NCI-H2171 treated with DMSO at 0.1 percent for 48 hours (cell line): ENCODE data around the gene DOCK6.
A peak's percentile ranks its signal among the peaks of the same experiment; 100 is the strongest.

ENCODE experiments used
- DNase-seq: peaks from one replicate; lab custom pipeline; 2025; lab: John Stamatoyannopoulos, UW

Gene DOCK6, protein sequence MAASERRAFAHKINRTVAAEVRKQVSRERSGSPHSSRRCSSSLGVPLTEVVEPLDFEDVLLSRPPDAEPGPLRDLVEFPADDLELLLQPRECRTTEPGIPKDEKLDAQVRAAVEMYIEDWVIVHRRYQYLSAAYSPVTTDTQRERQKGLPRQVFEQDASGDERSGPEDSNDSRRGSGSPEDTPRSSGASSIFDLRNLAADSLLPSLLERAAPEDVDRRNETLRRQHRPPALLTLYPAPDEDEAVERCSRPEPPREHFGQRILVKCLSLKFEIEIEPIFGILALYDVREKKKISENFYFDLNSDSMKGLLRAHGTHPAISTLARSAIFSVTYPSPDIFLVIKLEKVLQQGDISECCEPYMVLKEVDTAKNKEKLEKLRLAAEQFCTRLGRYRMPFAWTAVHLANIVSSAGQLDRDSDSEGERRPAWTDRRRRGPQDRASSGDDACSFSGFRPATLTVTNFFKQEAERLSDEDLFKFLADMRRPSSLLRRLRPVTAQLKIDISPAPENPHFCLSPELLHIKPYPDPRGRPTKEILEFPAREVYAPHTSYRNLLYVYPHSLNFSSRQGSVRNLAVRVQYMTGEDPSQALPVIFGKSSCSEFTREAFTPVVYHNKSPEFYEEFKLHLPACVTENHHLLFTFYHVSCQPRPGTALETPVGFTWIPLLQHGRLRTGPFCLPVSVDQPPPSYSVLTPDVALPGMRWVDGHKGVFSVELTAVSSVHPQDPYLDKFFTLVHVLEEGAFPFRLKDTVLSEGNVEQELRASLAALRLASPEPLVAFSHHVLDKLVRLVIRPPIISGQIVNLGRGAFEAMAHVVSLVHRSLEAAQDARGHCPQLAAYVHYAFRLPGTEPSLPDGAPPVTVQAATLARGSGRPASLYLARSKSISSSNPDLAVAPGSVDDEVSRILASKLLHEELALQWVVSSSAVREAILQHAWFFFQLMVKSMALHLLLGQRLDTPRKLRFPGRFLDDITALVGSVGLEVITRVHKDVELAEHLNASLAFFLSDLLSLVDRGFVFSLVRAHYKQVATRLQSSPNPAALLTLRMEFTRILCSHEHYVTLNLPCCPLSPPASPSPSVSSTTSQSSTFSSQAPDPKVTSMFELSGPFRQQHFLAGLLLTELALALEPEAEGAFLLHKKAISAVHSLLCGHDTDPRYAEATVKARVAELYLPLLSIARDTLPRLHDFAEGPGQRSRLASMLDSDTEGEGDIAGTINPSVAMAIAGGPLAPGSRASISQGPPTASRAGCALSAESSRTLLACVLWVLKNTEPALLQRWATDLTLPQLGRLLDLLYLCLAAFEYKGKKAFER (N-terminal part only)

DNA sequence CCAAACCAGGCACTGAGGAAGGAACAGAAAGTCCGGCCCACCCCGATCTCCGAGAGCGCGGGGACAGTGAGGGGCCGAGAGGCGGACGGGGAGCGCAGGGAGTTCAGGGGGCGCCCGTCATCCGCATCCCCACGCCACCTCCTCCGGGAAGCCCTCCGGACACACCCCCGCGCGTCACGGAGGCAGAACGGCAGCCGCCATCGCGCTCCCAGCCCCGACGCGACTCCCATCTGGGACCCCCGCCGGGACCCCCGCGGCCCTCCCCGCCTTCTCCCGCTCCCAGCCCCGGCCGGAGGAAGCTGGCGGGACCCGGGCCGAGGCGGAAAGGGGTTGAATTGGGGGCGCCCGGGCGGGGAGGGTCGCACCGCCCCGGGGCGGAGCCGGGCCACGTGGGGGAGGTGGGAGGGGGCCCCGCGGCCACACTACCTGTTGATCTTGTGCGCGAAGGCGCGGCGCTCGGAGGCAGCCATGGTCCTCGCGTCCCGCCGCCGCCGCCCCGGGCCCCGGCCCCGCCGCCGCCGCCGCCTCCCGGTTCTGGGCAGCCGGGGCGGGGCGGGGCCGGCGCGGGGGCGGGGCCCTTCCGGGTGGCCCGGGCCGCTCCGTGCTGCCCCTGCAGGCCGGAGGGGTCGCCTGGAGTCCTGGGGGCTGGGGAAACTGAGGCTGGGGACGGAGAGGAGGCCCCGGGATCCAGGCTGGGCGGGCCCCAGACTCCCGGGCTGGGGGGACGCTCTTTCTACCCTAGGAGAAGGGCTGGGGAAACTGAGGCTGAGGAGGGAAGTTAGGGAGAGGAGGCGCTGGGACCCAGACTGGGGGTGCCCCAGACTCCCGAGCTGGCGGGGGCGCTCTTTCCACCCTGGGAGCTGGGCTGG is at the start of gene DOCK6:
Gene DOCK6, minus strand, starts transcription at position 554 of the 869 bp plus-strand sequence. Its CDS starts 84 bp downstream, at position 470.
- no peak for DNase-seq

DNA sequence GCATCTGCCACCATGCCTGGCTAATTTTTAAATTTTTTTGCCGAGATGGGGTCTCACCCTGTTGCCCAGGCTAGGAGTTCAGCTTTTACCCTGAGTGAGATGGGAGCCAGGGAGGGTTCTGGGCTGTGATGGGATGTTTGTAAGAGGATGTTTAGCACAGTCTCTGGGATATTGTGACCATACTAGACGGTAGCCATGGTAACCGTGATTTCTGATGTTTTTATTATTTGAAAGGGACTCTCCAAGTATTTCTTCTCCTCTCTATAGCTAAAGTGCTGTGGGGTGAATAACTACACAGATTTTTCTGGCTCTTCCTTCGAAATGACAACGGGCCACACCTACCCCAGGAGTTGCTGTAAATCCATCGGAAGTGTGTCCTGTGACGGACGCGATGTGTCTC is 44.0 kb upstream of the DOCK6 start:
- DNase-seq, result no peak

DNA sequence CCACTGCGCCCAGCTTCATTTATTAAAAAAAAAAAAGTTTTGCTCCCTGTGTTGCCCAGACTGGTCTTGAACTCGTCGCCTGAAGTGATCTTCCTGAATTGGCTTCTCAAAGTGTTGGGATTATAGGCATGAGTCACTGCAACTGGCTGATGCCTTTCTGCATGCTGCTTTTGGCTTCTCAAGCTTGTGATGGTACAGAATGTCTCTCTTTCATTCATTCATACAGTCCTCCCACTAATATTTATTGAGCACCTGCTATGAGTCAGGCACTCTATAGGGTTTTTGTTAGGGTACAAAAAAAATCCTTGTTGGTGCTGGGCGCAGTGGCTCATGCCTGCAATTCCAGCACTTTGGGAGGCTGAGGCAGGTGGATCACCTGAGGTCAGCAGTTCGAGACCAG is 42.6 kb upstream of the DOCK6 start:
- no peak for DNase-seq

DNA sequence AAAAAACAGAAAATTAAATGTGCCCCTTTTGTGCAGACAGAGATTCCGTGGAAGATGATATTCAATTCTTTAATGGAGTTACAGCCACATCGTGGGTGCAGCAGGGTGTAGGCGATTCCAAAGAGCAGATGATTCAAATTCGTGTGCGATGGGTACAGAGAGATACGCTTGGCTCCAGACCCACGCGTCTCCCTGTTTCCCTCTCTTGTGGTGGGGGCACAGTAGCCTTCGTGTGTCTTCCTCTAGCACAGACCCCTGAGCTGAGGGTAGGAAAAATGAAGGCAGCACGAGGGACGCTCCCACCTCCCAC is 38.4 kb upstream of the DOCK6 start:
- no peak for DNase-seq

DNA sequence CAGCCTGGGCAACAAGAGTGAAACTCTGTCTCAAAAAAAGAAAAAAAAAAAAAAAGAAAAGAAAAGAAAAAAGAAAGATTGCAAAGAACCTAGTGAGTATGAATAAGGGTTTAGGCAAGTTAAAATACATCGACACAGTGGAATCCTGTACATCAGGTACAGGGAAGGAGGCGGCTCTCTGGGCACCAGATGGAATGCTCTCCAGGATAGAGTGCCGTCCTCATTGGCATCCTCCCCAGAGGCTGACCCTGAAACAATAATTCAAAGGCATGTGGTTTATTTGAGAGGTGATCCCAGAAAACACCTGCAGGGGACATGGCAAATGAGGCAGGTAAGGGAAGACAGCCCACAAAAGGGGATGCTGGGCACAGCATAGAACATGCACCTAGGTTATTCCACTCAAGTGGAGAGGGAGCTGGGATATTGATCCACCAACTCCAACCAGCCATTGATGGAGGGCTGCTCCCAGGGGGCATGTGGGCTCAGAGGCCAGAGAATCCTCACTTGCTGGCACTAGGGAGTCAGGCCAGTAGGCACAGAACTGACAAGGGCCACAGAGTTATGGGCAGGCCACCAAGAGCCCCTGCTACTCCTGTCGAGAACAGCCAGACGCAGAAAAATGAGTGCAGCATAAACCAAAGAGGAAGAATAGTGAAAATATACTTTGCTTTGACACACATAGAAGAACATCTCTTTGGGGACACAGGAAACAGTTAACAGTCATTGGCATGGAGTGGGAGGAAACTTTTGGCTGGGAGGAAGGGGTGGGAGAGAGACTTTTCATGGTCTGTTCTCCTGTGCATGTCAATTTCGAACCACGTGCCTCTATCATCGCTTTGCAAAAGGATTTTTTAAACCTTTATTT is 37.9 kb upstream of the DOCK6 start:
- DNase-seq, result peak; percentile 18

DNA sequence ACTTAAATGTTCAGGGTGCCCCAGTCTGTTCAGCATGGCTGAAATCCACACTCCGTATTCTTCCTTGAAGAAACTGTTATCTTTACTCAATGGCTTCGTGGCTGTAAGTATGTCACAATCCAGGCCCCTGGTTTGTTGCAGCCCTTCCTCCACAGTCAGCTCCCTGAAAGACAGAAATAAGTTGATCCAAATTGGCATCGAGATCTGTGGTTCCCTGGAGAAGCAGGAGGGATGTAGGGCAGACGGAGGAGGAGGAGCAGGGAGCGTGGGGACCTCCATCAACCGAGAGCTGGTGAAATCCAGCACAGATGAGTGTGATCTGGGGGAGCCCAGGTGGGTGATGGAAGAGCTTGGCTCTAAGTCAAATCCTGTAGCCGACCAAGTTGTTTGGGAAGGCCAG is 33.9 kb upstream of the DOCK6 start:
- DNase-seq, result no peak

DNA sequence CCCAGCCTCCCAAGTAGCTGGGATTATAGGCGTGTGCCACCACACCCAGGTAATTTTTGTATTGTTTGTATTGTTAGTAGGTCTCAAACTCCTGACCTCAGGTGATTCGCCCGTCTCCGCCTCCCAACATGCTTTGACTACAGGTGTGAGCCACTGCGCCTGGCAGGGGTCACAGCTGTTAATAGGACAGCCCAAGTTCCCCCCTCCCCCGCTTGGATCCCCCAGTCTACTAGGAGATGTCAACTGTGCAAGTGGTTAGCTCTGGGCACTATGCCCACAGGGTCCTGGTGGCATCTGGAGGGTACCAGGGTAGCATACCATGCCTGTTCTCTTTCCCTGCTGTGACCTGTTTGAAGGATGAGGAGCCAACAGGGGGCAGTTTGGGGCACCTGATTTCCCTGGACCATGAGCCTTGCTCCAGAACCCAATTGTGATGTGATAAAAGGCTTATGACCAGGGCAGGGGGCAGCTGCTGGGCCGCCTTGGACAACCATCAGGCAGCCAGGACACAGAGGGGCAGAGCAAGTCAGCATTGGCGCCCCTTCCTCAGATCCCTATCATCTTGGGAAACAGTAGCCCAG is 33.4 kb upstream of the DOCK6 start, which contains the start of gene TSPAN16:
Gene TSPAN16, plus strand, starts transcription at position 496 of the 581 bp plus-strand sequence. CDS start 138 bp downstream, outside the sequence.
- DNase-seq, result no peak

DNA sequence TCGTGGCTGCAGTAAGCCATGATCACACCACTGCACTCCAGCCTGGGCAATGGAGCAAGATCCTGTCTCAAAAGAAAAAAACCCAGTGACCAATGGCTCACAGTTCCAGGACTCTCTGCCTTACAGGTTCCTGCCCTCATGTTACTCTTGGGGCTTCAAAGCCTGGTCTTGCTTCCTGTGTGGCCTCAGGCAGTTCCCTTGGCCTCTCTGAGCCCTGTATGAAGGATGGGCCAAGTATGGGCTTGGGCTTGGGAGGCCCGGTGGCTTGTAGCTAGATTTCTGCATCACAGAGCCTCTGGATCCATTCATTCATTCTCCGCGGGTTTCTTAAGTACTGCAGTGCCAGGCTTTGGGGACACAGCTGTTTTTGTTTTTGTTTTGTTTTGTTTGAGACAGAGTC is 32.9 kb upstream of the DOCK6 start:
- DNase-seq, result no peak

DNA sequence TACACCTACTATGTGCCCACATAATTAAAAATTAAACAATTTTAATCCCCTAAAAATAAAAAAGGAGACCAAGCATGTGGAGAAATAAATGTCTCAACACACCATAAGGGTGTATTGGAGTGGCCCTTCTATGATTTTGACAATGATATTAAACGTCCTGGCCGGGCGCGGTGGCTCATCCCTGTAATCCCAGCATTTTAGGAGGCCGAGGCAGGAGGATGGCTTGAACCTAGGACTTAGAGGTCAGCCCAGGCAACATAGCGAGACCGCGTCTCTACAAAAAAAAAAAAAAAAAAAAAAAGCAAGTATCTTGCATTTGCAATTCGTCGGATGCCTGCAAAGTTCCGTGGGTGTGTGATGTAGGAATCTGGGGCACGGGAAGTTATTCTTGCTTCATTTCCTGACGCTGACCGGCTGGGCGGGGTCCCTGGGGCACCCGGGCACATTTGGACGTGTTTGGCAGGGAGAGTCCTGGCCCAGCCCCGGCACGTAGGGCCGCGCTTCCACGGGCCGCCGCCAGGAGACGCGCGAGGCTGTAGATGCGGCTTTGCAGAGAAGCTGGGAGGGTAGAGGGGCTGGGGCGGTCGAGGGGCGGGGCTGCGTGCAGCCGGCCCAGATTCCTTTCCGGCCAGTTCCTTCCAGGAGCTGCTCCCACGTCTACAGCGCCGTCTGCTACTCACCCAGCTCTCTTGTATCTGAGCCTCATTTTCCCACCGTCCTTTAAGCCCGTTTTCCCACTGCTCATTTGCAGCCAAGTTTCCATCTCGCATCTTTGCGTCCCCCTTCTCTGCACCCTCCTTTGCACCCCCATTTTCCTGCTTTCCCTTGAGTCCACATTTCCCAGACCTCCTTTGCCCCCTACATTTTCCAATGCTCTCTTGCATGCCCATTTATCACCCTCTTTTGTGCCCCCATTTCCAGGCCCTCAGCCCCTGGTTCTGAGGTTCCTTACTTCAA is 31.4 kb upstream of the DOCK6 start:
- peak; percentile 89 for DNase-seq

DNA sequence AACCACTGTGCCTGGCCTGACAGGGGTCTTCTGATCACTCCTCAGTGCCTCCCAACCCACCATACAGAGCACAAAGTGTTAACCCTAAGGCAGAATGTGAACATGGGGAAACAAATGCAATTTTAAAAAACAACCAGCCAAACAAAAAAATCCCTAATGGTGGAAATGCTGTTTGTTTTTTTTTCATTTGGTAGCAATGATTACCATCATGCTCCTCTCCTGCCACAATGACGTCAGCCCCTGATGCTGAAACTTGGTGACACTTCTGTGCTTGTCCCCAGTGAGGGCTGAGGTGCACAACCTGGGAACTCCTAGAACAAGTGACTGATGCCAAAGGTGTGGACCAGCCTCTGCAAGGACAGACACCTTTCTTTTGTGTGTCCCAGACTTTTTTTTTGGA is 29.7 kb upstream of the DOCK6 start:
- no peak for DNase-seq

DNA sequence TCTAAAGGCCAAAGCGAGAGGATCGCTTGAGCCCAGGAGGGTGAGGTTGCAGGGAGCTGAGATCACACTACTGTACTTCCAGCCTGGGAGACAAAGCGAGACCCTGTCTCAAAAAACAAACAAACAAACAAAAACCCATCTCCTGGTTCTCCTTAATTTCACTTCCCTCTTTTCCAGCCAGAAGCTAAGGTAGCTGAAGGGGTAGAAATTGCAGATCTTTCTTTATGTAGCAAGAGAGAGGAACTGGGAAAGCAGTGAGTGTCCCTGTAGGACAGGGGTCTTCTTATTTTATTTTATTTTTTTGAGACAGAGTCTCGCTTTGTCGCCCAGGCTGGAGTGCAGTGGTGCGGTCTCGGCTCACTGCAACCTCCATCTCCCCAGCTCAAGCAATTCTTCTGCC is 29.1 kb upstream of the DOCK6 start:
- DNase-seq, result no peak

DNA sequence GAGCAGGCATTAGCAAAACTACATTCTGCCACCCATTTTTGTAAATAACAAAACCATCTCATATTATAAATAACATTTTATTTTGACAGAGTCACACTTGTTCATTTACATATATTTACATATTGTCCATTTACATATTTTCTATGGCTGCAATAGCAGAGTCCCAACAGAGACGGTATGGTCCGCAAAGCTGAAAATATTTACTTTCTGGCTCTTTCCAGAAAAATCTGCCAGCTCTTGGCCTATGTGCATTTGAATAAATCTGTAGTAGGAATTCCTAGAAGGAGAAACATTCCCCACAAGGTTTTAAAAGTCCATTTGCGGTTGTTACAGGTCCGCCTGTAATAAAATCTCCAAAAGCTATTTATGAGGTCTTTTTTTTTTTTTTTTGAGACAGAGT is 27.9 kb upstream of the DOCK6 start:
- DNase-seq, result no peak

DNA sequence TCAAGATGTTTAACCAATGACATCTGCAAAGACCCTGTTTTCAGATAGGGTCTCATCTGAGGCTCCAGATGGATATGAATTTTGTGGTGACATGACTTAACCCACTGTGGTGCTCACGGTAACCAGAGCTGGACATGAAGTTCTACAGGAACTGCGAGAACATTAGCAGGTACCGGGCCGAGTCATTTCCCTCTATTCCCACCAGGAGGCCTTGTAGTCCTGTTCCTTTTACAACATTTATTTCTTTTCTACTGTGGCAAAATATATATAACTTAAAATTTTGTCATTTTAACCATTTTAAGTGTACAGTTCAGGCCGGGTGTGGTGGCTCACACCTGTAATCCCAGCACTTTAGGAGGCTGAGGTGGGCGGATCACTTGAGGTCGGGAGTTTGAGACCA is 26.0 kb upstream of the DOCK6 start:
- DNase-seq, result no peak

DNA sequence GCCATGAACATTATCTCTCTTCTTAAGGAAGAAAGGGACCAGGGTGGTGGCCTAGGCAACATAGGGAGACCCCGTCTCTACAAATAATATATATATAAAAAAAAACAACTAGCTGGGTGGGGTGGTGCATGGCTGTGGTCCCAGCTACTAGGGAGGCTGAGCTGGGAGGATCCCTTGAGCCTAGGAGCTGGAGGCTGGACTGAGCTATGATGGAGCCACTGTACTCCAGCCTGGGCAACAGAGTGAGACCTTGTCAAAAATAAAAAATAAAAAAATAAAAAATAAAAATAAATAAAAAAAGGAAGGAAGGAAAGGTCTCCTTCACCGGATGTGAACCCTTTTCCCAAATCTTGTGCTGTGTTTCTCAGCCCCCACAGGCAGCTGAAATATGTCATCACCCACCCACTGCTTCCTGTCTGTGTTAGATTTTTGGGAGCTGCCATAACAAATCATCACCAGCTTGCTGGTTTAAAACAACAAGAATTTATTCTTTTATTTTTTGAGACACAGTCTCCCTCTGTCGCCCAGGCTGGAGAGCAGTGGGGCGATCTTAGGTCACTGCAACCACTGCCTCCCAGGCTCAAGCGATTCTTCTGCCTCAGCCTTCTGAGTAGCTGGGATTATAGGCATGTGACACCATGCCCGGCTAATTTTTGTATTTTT is 24.1 kb upstream of the DOCK6 start:
- DNase-seq, result no peak

DNA sequence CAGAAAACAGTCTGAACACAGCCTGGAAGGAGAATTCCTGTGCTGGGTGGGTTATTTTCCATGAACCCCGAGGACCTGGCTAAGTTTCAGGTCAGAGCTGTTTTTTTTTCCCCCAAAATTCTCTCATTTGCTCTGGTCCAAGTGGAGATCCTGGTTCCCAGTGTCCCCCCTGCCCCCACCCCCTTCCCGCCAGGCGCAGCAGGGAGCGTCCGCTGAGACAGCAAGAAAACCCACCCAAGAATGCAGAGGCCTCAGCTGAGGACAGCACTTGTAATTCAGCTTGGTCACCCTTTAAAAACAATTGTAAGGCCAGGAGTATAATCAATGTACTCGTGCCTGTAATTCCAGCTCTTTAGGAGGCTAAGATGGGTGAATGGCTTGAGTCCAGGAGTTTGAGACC is 22.2 kb upstream of the DOCK6 start:
- DNase-seq, result no peak

DNA sequence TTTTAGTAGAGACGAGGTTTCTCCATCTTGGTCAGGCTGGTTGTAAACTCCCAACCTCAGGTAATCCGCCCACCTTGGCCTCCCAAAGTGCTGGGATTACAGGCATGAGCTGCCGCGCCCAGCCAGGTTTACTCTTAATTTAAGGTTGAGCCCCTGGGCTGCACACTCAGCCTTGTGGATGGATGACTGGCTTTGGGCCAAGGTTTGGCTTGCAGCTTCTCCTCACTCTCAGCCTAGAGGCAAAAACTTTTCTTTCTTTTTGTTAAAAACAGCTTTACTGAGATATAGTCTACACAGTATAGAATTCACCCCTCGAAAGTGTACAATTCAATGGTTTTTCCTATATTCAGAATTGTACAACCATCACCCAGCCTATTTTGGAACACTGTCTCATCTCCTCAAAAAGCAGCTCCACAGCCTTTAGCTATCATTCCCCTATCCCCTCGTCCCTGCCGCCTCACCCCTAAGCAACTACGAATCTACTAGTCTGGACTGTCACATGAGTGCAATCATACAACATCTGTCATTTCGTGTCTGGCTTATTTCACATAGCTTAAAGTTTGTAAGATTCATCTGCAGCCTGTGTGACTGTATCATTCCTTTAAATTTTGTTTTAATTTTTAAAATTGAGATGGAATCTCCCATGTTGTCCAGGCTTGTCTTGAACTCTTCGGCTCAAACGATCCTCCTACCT is 19.2 kb upstream of the DOCK6 start:
- DNase-seq, result no peak

DNA sequence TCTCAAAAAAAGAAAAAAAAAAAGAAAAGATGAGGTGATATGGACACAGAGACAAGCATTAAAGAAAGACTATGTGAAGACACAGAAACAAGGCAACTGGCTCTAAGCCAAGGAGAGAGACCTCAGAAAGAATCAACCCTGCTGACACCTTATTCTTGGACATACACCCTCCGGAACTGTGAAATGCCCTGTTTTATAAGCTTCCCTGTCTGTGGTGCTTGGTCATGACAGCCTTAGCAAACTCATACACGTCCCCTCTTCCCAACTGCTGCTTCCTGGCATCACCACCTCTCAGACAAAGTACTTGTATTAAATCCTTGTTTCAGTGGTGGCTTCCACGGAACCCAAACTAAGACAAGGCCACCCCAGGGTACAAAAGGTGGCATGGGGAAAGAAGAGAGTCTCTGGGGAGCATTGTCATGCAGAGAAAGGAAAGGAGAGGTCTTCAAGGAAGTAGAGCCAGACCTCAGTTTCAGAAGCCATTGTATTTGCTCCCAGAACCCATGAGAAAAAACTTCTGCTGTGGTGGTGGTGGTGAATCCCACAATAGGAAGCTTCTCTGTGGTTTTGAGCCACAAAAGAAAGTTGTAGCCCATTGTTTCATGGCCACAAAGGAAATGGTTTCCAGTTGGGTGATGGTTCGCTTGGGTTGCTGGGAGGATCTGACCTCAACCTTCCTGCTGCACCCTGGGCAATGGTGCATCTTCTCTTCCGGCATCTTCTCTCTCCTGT is 17.3 kb upstream of the DOCK6 start:
- DNase-seq, result no peak
